Bone marrow (tissue), 2 donors: Measurements from ENCODE around the gene NF1.
A peak's percentile ranks its signal among the peaks of the same experiment; 100 is the strongest.

Experiments
- DNase-seq, 2 donors: peaks; one replicate each; lab custom pipeline; 2025; lab: John Stamatoyannopoulos, UW

Gene NF1

GRCh38 chr17:31386542-31387075 is 291.8 kb downstream of the NF1 start:
- DNase-seq, result no peak

- no peak for DNase-seq
Measured at GRCh38 chr17:31387438-31387837, 292.7 kb downstream of the NF1 start.

GRCh38 chr17:31388351-31388750 is 293.6 kb downstream of the NF1 start:
- DNase-seq, result no peak

- DNase-seq, result peak in 1 of 2 donors; percentile 23
Measured at GRCh38 chr17:31388770-31389656, 294.2 kb downstream of the NF1 start.

GRCh38 chr17:31389657-31390381 is 295.0 kb downstream of the NF1 start:
- no peak for DNase-seq

GRCh38 chr17:31390426-31390747 is 295.6 kb downstream of the NF1 start:
- no peak for DNase-seq

- no peak for DNase-seq
Measured at GRCh38 chr17:31390748-31391495, 296.1 kb downstream of the NF1 start.

GRCh38 chr17:31391496-31391949 is 296.7 kb downstream of the NF1 start, which contains the start of gene RAB11FIP4:
Gene RAB11FIP4, plus strand, starts transcription at chr17:31391675. Its CDS starts 178 bp downstream, at chr17:31391853.
- DNase-seq, result no peak

GRCh38 chr17:31392002-31392855 is 297.5 kb downstream of the NF1 start:
- no peak for DNase-seq

GRCh38 chr17:31392856-31393748 is 298.3 kb downstream of the NF1 start:
- no peak for DNase-seq

GRCh38 chr17:31393749-31394146 is 299.0 kb downstream of the NF1 start:
- DNase-seq, result no peak

- no peak for DNase-seq
Measured at GRCh38 chr17:31394544-31394943, 299.8 kb downstream of the NF1 start.

GRCh38 chr17:31397256-31397939 is 302.6 kb downstream of the NF1 start:
- no peak for DNase-seq

GRCh38 chr17:31398381-31399311 is 303.9 kb downstream of the NF1 start:
- no peak for DNase-seq

- no peak for DNase-seq
Measured at GRCh38 chr17:31400481-31400950, 305.7 kb downstream of the NF1 start.

- DNase-seq, result no peak
Measured at GRCh38 chr17:31401456-31402254, 306.9 kb downstream of the NF1 start.
